ENCODE data around the gene TSC22D2.

- TF ChIP-seq, protein P1, sequence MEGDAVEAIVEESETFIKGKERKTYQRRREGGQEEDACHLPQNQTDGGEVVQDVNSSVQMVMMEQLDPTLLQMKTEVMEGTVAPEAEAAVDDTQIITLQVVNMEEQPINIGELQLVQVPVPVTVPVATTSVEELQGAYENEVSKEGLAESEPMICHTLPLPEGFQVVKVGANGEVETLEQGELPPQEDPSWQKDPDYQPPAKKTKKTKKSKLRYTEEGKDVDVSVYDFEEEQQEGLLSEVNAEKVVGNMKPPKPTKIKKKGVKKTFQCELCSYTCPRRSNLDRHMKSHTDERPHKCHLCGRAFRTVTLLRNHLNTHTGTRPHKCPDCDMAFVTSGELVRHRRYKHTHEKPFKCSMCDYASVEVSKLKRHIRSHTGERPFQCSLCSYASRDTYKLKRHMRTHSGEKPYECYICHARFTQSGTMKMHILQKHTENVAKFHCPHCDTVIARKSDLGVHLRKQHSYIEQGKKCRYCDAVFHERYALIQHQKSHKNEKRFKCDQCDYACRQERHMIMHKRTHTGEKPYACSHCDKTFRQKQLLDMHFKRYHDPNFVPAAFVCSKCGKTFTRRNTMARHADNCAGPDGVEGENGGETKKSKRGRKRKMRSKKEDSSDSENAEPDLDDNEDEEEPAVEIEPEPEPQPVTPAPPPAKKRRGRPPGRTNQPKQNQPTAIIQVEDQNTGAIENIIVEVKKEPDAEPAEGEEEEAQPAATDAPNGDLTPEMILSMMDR (IDR thresholded peaks at IDR 0.05) = no peak
- no peak for TF ChIP-seq POLR2A (IDR thresholded peaks at IDR 0.05)
- TF ChIP-seq POLR2AphosphoS5 (IDR thresholded peaks at IDR 0.05) = no peak
Measured at GRCh38 chr3:150362515-150363302, 45.4 kb upstream of the TSC22D2 start.

Data from sigmoid colon (tissue), 4 donors.